Activated CD8-positive, alpha-beta memory T cell treated with anti-CD3 and anti-CD28 coated beads, Interleukin-2, amount 50 U/mL, for 4 hours (primary cell): Measurements from ENCODE around the gene AP1S1.
"Not testable (repeated sequence)": the region's sequence is repeated elsewhere in the genome, so short reads cannot be mapped to it uniquely, and the experiment has no call there.

Source experiments
- DNase-seq: peaks from one replicate; pipeline ENCODE4 v3.0.0-alpha.2; 2020

The AP1S1 gene

GRCh38 chr7:101201695-101202602 is 47.7 kb downstream of the AP1S1 start:
- DNase-seq: no peak

GRCh38 chr7:101202603-101202918 is 48.3 kb downstream of the AP1S1 start:
- no peak for DNase-seq

- DNase-seq: not testable (repeated sequence)
Measured at GRCh38 chr7:101203740-101204738, 49.8 kb downstream of the AP1S1 start.

GRCh38 chr7:101205901-101206664 is 51.8 kb downstream of the AP1S1 start:
- no peak for DNase-seq

GRCh38 chr7:101206665-101207042 is 52.4 kb downstream of the AP1S1 start:
- DNase-seq: no peak

- DNase-seq: no peak
Measured at GRCh38 chr7:101207459-101207858, 53.2 kb downstream of the AP1S1 start.

- no peak for DNase-seq
Measured at GRCh38 chr7:101208794-101209193, 54.5 kb downstream of the AP1S1 start.

- DNase-seq: no peak
Measured at GRCh38 chr7:101210143-101210542, 55.9 kb downstream of the AP1S1 start.
